HG03175 (cell line): ENCODE data around the gene ETF1.
"Not testable (repeated sequence)": the region's sequence is repeated elsewhere in the genome, so short reads cannot be mapped to it uniquely, and the experiment has no call there.

ENCODE experiments used
- ATAC-seq: cut with Tn5 transposase; IDR thresholded peaks from one replicate; pipeline ENCODE4 v1.9.1; 2021; ENCODE audit warnings: mild to moderate bottlenecking, moderate library complexity; ENCODE audit not compliant: unreplicated experiment

ETF1 gene

GRCh38 chr5:138492560-138493045, 50.4 kb downstream of the ETF1 start:
- no peak for ATAC-seq

- peak; percentile 97 for ATAC-seq
Observed at GRCh38 chr5:138491669-138492559, 51.1 kb downstream of the ETF1 start.

GRCh38 chr5:138491284-138491648, 51.8 kb downstream of the ETF1 start:
- no peak for ATAC-seq

- ATAC-seq: no peak
Observed at GRCh38 chr5:138490648-138491283, 52.3 kb downstream of the ETF1 start.

GRCh38 chr5:138489683-138490061, 53.4 kb downstream of the ETF1 start:
- ATAC-seq: no peak

- ATAC-seq: no peak
Observed at GRCh38 chr5:138488481-138488945, 54.5 kb downstream of the ETF1 start.

- no peak for ATAC-seq
Observed at GRCh38 chr5:138482638-138483037, 60.4 kb downstream of the ETF1 start.

GRCh38 chr5:138476918-138477317, 66.1 kb downstream of the ETF1 start:
- no peak for ATAC-seq

- not testable (repeated sequence) for ATAC-seq
Observed at GRCh38 chr5:138473151-138473550, 69.9 kb downstream of the ETF1 start.

- ATAC-seq: no peak
Observed at GRCh38 chr5:138472353-138472752, 70.7 kb downstream of the ETF1 start.

GRCh38 chr5:138471052-138471361, 72.0 kb downstream of the ETF1 start:
- ATAC-seq: no peak

- no peak for ATAC-seq
Observed at GRCh38 chr5:138470322-138471051, 72.5 kb downstream of the ETF1 start.

GRCh38 chr5:138469540-138470321, 73.3 kb downstream of the ETF1 start:
- ATAC-seq: no peak

GRCh38 chr5:138468966-138469539, 74.0 kb downstream of the ETF1 start:
- no peak for ATAC-seq

- ATAC-seq: no peak
Observed at GRCh38 chr5:138468133-138468965, 74.7 kb downstream of the ETF1 start.

- no peak for ATAC-seq
Observed at GRCh38 chr5:138467711-138468132, 75.3 kb downstream of the ETF1 start.

- ATAC-seq: no peak
Observed at GRCh38 chr5:138466900-138467710, 75.9 kb downstream of the ETF1 start.

GRCh38 chr5:138466125-138466899, 76.7 kb downstream of the ETF1 start:
- no peak for ATAC-seq
